HPDE6-E6E7 (cell line): ENCODE results near the gene VPS36.
A peak's percentile ranks its signal among the peaks of the same experiment; 100 is the strongest.
"Not testable (repeated sequence)": the region's sequence is repeated elsewhere in the genome, so short reads cannot be mapped to it uniquely, and the experiment has no call there.

Source experiments
- DNase-seq: peaks from one replicate; pipeline ENCODE4 v3.0.0; 2011; ENCODE audit warnings: missing footprints; ENCODE audit errors: extremely low spot score

The VPS36 gene

DNA sequence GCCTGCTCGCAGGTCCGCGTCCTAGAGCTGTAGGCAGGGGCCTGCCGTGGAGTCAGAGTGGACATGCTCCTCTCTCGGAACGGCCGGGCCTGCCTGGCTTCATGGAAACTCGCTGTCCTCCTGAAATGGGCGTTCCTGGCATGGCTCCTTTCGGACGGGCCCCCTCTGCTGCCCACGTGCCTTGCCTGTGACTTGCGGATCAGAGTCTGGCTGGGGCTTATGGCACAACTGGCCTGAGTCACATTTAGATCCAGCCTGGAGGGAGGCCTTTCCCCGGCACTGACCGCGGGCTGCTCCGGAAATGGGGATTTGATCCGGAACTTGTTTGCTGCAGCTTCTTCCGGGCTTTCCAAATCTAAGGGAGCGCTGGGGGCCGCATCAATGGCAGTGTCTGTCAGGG, 72.5 kb downstream of the VPS36 start:
- no peak for DNase-seq

DNA sequence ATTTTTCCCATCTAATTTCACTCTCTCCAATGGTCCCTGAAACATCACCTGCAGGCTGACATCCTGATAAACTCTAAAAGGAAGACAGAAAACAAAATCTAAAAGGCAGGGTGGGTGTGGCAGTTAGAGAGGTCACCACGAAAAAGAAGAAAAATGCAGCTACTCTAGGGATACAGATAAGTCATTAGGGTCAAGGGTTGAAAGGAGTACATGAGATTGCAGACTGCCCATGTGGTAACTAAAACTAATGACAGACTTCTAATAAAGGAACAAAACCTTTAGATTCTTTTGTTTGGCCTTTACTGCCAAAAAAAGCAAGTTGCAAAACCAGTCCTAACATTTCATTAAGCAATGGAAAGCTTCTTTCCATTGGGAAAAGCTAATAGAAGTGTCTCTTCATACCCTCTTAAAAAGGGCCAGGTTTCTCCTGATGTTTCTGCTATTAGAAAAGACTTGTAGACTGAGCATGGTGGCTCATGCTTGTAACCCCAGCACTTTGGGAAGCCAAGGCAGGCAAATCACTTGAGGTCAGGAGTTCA, 75.5 kb downstream of the VPS36 start:
- no peak for DNase-seq

DNA sequence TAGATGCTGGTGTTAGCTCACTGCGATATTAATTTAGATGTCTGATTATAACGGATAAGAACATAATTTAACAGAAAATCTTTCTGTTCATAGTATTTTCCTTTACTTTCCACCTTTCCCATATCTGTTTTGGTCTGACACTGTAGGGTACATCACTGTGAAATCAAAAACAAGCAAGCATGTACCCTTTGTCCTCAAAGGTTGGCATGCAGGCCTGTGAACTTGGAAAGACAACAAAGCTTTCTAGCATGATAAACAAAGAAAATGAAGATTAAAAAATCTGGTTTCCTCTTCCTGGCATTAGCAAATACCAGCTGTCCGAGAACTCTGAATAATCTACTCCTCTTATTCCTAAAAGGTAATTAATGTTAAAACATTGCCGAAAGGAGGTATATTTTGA, 76.0 kb downstream of the VPS36 start:
- DNase-seq: no peak

GRCh38 chr13:52373277-52373676, 77.2 kb downstream of the VPS36 start:
- DNase-seq: not testable (repeated sequence)

DNA sequence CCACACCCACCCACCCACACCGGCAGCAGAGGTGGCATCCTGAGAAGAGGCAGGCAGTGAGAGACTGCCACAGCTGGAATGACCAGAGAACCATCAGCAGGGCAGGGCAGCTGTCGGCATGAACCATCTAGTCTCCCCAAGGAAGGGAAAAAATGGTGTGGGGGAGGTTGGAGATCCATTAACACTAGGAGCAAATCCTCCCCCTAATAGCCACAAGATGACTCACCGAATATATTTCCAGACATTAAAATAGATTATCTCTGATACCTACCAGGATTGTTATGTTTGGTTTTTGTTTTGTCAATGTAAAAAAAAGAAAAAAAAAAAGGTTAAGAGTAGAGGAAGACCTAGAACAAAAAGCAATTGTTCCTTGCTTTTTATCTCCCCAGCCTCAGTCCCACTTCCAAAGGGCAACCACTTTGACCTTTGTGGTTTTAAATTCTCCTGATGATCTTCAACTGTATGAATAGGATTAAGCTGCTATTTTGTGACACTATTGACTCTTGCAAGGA, 78.6 kb downstream of the VPS36 start:
- DNase-seq: peak; percentile 9

GRCh38 chr13:52366291-52366690, 84.1 kb downstream of the VPS36 start:
- DNase-seq: no peak
